ENCODE results near the gene MLXIP. TPM values are rescaled to one million over a fixed set of nuclear protein-coding genes. Genes with fewer than 3 reads are reported as not detected.

Gene MLXIP
- total and polyA plus RNA-seq, 2 of the 4 experiments (the other 2 are of a cell fraction): 2.7 to 10.8 TPM

DNA sequence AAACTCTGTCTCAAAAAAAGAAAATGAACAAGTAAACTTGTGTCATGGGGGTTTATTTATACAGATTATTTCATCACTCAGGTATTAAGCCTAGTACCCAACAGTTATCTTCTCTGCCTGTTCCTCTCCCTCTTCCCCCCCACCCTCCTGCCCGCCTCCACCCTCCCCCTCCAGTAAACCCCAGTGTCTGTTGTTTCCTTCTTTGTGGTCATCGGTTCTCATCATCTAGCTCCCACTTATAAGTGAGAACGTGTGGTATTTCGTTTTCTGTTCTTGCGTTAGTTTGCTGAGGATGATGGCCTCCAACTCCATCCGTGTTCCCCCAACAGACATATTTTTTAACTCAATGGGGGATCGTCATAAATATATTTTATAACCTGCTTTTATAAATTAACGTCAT is 83.1 kb downstream of the MLXIP start:
- no peak overlapping the region for H4K91ac ChIP-seq (ENCODE audit: insufficient read depth, low read depth, low read length)
- dilution Hi-C loops (cut with HindIII; ENCODE audit: low sequenced_read_pairs, unreplicated experiment): no loop called here
- whole genome bisulfite sequencing, 2 experiments (ENCODE audit: extremely low coverage in 2 of 2, insufficient read length in 1 of 2): 80% methylated on average over 1 of the region's 8 CpGs; no CpG with 5 or more reads in 1 of the 2 experiments
- H4K8ac ChIP-seq (ENCODE audit: low read depth in 2 of 2, low read length in 2 of 2): no peak overlapping the region
- intact Hi-C loops (cut with micrococcal nuclease): no loop called here
- H3K23ac ChIP-seq (ENCODE audit: low read depth, low read length): no peak overlapping the region
- no peak overlapping the region for H3K9ac ChIP-seq (ENCODE audit: low read depth, low read length)
- no peak overlapping the region for H3K4ac ChIP-seq (ENCODE audit: low read depth, low read length)
- H3K4me3 ChIP-seq (ENCODE audit: insufficient read depth, low read depth, low read length): no peak overlapping the region
- no peak overlapping the region for H2BK20ac ChIP-seq (ENCODE audit: low read depth, low read length)
- H3K14ac ChIP-seq (replicated peaks; ENCODE audit: low read depth, low read length): no peak overlapping the region
- H3K4me1 ChIP-seq (ENCODE audit: control insufficient read depth, insufficient read depth, low read length): no peaks in the 10 kb centered on the region
- H2BK5ac ChIP-seq (ENCODE audit: low read depth, low read length, poor library complexity, severe bottlenecking): no peak overlapping the region
- no peak overlapping the region for H2BK15ac ChIP-seq (ENCODE audit: low read depth, low read length)
- no peak for DNase-seq
- ChIA-PET CTCF (no interaction called here), POLR2A (ENCODE audit: unreplicated experiment) (no interaction called here)
- H3K56ac ChIP-seq (ENCODE audit: extremely low read depth, insufficient read depth, low read length): no peak overlapping the region
- in situ Hi-C loops (cut with MboI; ENCODE audit: low sequenced_read_pairs): no loop called here
- H3K4me2 ChIP-seq (ENCODE audit: low read depth, low read length): no peak overlapping the region
- no peaks in the 10 kb centered on the region for H3K9me1 ChIP-seq (ENCODE audit: insufficient read depth, low read length)
- H4K5ac ChIP-seq (ENCODE audit: low read depth, low read length): no peak overlapping the region
- no peak overlapping the region for H2AFZ ChIP-seq (replicated peaks; ENCODE audit: low read length, poor library complexity)
- H4K20me1 ChIP-seq (ENCODE audit: insufficient read depth, low read length): no peaks in the 10 kb centered on the region
- no peak overlapping the region for H3K27ac ChIP-seq (ENCODE audit: insufficient read depth, low read length)
- H2AK5ac ChIP-seq (ENCODE audit: low read depth, low read length): no peak overlapping the region
- no peaks in the 10 kb centered on the region for H3K79me1 ChIP-seq (ENCODE audit: low read depth in 1 of 2, low read length in 2 of 2)
- no peak for ATAC-seq (ENCODE audit: low read depth)
- H2BK120ac ChIP-seq (ENCODE audit: low read depth, low read length): no peak overlapping the region
- H2AK9ac ChIP-seq (replicated peaks; ENCODE audit: low read depth, low read length, poor library complexity): no peak overlapping the region
- TF ChIP-seq, protein P1, sequence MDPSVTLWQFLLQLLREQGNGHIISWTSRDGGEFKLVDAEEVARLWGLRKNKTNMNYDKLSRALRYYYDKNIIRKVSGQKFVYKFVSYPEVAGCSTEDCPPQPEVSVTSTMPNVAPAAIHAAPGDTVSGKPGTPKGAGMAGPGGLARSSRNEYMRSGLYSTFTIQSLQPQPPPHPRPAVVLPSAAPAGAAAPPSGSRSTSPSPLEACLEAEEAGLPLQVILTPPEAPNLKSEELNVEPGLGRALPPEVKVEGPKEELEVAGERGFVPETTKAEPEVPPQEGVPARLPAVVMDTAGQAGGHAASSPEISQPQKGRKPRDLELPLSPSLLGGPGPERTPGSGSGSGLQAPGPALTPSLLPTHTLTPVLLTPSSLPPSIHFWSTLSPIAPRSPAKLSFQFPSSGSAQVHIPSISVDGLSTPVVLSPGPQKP (IDR thresholded peaks at IDR 0.05; ENCODE audit: borderline replicate concordance, low read depth, low read length): no peak
- no peak for TF ChIP-seq SMC3 (IDR thresholded peaks at IDR 0.05; ENCODE audit: low read depth, low read length)
- TF ChIP-seq, protein P2, sequence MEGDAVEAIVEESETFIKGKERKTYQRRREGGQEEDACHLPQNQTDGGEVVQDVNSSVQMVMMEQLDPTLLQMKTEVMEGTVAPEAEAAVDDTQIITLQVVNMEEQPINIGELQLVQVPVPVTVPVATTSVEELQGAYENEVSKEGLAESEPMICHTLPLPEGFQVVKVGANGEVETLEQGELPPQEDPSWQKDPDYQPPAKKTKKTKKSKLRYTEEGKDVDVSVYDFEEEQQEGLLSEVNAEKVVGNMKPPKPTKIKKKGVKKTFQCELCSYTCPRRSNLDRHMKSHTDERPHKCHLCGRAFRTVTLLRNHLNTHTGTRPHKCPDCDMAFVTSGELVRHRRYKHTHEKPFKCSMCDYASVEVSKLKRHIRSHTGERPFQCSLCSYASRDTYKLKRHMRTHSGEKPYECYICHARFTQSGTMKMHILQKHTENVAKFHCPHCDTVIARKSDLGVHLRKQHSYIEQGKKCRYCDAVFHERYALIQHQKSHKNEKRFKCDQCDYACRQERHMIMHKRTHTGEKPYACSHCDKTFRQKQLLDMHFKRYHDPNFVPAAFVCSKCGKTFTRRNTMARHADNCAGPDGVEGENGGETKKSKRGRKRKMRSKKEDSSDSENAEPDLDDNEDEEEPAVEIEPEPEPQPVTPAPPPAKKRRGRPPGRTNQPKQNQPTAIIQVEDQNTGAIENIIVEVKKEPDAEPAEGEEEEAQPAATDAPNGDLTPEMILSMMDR (conservative IDR thresholded peaks at IDR 0.05; ENCODE audit: low read depth, low read length): no peak
- TF ChIP-seq, protein P3, sequence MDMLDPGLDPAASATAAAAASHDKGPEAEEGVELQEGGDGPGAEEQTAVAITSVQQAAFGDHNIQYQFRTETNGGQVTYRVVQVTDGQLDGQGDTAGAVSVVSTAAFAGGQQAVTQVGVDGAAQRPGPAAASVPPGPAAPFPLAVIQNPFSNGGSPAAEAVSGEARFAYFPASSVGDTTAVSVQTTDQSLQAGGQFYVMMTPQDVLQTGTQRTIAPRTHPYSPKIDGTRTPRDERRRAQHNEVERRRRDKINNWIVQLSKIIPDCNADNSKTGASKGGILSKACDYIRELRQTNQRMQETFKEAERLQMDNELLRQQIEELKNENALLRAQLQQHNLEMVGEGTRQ (IDR thresholded peaks at IDR 0.05; ENCODE audit: low read depth, low read length): no peak
- BruUV-seq (replicated peaks): no TSS peak
- no peaks in the 10 kb centered on the region for H3K9me3 ChIP-seq (ENCODE audit: control insufficient read depth, insufficient read depth, low read length)
- H3K18ac ChIP-seq (ENCODE audit: low read depth, low read length): no peak overlapping the region
- peaks cover 8% of the 10 kb centered on the region for H3K27me3 ChIP-seq (ENCODE audit: control insufficient read depth, insufficient read depth, low read length)
- H3K36me3 ChIP-seq (ENCODE audit: control insufficient read depth, insufficient read depth, low read length): no peaks in the 10 kb centered on the region

All from IMR-90 (cell line).